IMR-90 (cell line): Measurements from ENCODE around the gene CCND1. TPM values are rescaled to one million over a fixed set of nuclear protein-coding genes. Genes with fewer than 3 reads are reported as not detected.

Experiments
- ATAC-seq: fragments of 200-7000 bp; cut with Tn5 transposase; 2 replicates; pipeline ENCODE4 v1.9.1; 2020; ENCODE audit warnings: low read depth, mild to moderate bottlenecking, moderate library complexity
- BruUV-seq: library from RNA; stranded (reverse); fragments of 400-500 nt; replicated peaks from 2 replicates; lab custom pipeline; 2021; lab: Mats Ljungman, UMichigan
- CTCF ChIA-PET: fragments of 300-600 bp; formaldehyde crosslinking; extraction: SDS; loops from one replicate; lab custom pipeline; 2021; ENCODE audit warnings: antibody characterized with exemption; lab: Yijun Ruan, JAX
- POLR2A ChIA-PET: fragments of 300-600 bp; sonication (Branson Sonifier 250); formaldehyde crosslinking; loops from one replicate; lab custom pipeline; 2022; ENCODE audit warnings: antibody characterized with exemption; ENCODE audit not compliant: unreplicated experiment; lab: Charles Lee
- DNase-seq: peaks from one replicate; pipeline ENCODE4 v3.0.0; 2013
- H2AFZ ChIP-seq: replicated peaks from 2 replicates; pipeline ENCODE3; 2013; ENCODE audit warnings: low read length, mild to moderate bottlenecking; ENCODE audit not compliant: poor library complexity
- H2AK5ac ChIP-seq: 2 replicates; pipeline ENCODE4 v1.6.1; 2013; ENCODE audit warnings: low read depth, low read length, inconsistent platforms
- H2AK9ac ChIP-seq: replicated peaks from 2 replicates; pipeline ENCODE3; 2013; ENCODE audit warnings: mild to moderate bottlenecking, low read depth, low read length, moderate library complexity; ENCODE audit not compliant: poor library complexity
- H2BK120ac ChIP-seq: 2 replicates; pipeline ENCODE4 v1.6.1; 2013; ENCODE audit warnings: low read depth, low read length, inconsistent platforms
- H2BK15ac ChIP-seq: 3 replicates; pipeline ENCODE4 v1.6.1; 2013; ENCODE audit warnings: low read depth, low read length, inconsistent platforms
- H2BK20ac ChIP-seq: 2 replicates; pipeline ENCODE4 v1.6.1; 2013; ENCODE audit warnings: low read depth, mild to moderate bottlenecking, inconsistent platforms, low read length, moderate library complexity
- H2BK5ac ChIP-seq: 2 replicates; pipeline ENCODE4 v1.6.1; 2013; ENCODE audit warnings: mild to moderate bottlenecking, low read depth, low read length, inconsistent platforms; ENCODE audit not compliant: poor library complexity, severe bottlenecking
- H3K14ac ChIP-seq: replicated peaks from 2 replicates; pipeline ENCODE4 v1.6.1; 2013; ENCODE audit warnings: low read depth, low read length, inconsistent platforms
- H3K18ac ChIP-seq: 2 replicates; pipeline ENCODE4 v1.6.1; 2013; ENCODE audit warnings: low read depth, low read length, control low read depth
- H3K23ac ChIP-seq: 2 replicates; pipeline ENCODE4 v1.6.1; 2013; ENCODE audit warnings: low read depth, low read length, inconsistent platforms
- H3K27ac ChIP-seq: 2 replicates; pipeline ENCODE4 v1.5.1; 2013; ENCODE audit warnings: mild to moderate bottlenecking, control low read depth, low read length; ENCODE audit not compliant: insufficient read depth
- H3K27me3 ChIP-seq: 2 replicates; pipeline ENCODE4 v1.6.1; 2013; ENCODE audit warnings: low read length; ENCODE audit not compliant: control insufficient read depth, insufficient read depth
- H3K36me3 ChIP-seq: 2 replicates; pipeline ENCODE4 v1.6.1; 2013; ENCODE audit warnings: low read length, mixed read lengths; ENCODE audit not compliant: control insufficient read depth, insufficient read depth
- H3K4ac ChIP-seq: 2 replicates; pipeline ENCODE4 v1.6.1; 2013; ENCODE audit warnings: low read depth, low read length, inconsistent platforms
- H3K4me1 ChIP-seq: 2 replicates; pipeline ENCODE4 v1.6.1; 2013; ENCODE audit warnings: low read length, mixed read lengths; ENCODE audit not compliant: control insufficient read depth, insufficient read depth
- H3K4me2 ChIP-seq: 2 replicates; pipeline ENCODE4 v1.6.1; 2013; ENCODE audit warnings: low read depth, mild to moderate bottlenecking, control low read depth, low read length, moderate library complexity
- H3K4me3 ChIP-seq: 2 replicates; pipeline ENCODE4 v1.5.1; 2013; ENCODE audit warnings: low read depth, mild to moderate bottlenecking, control low read depth, low read length, moderate library complexity; ENCODE audit not compliant: insufficient read depth
- H3K56ac ChIP-seq: 2 replicates; pipeline ENCODE4 v1.6.1; 2013; ENCODE audit warnings: low read length, inconsistent platforms; ENCODE audit not compliant: insufficient read depth; ENCODE audit errors: extremely low read depth
- H3K79me1 ChIP-seq, 2 experiments: 2 replicates each; pipeline ENCODE4 v1.6.1; 2013; ENCODE audit warnings: low read length in 2 of 2, inconsistent platforms in 1 of 2, low read depth in 1 of 2
- H3K9ac ChIP-seq: 2 replicates; pipeline ENCODE4 v1.6.1; 2013; ENCODE audit warnings: low read depth, low read length, control low read depth
- H3K9me1 ChIP-seq: 2 replicates; pipeline ENCODE4 v1.6.1; 2013; ENCODE audit warnings: low read length, inconsistent platforms; ENCODE audit not compliant: insufficient read depth
- H3K9me3 ChIP-seq: 2 replicates; pipeline ENCODE4 v1.6.1; 2013; ENCODE audit warnings: low read length; ENCODE audit not compliant: control insufficient read depth, insufficient read depth
- H4K20me1 ChIP-seq: 2 replicates; pipeline ENCODE4 v1.6.1; 2013; ENCODE audit warnings: low read length, inconsistent platforms; ENCODE audit not compliant: insufficient read depth
- H4K5ac ChIP-seq: 2 replicates; pipeline ENCODE4 v1.6.1; 2013; ENCODE audit warnings: mild to moderate bottlenecking, low read depth, low read length, control low read depth
- H4K8ac ChIP-seq, 2 experiments: 2 replicates each; pipeline ENCODE4 v1.6.1; 2013; ENCODE audit warnings: low read depth in 2 of 2, low read length in 2 of 2, control low read depth in 1 of 2, inconsistent platforms in 1 of 2
- H4K91ac ChIP-seq: 2 replicates; pipeline ENCODE4 v1.6.1; 2013; ENCODE audit warnings: low read depth, low read length, inconsistent platforms; ENCODE audit not compliant: insufficient read depth
- CHD1 ChIP-seq: IDR thresholded peaks from 2 replicates; pipeline ENCODE4 v1.6.1; 2012; ENCODE audit warnings: low read depth, low read length, improper control_type of control experiment
- MAFK ChIP-seq: IDR thresholded peaks from 2 replicates; pipeline ENCODE4 v1.6.1; 2012; ENCODE audit warnings: low read depth, low read length, improper control_type of control experiment
- MXI1 ChIP-seq: IDR thresholded peaks from 2 replicates; pipeline ENCODE4 v1.6.1; 2012; ENCODE audit warnings: low read depth, mild to moderate bottlenecking, low read length, moderate library complexity, borderline replicate concordance
- RAD21 ChIP-seq: IDR thresholded peaks from 2 replicates; pipeline ENCODE4 v1.6.1; 2012; ENCODE audit warnings: low read length, improper control_type of control experiment
- RFX5 ChIP-seq: IDR thresholded peaks from 2 replicates; pipeline ENCODE4 v1.8.0; 2012; ENCODE audit warnings: low read depth, mild to moderate bottlenecking, low read length, moderate library complexity
- WGBS, 2 experiments: methylation state at CpG; one replicate each; pipeline versions ENCODE4 v1.1.5 to v1.1.7; 2013; ENCODE audit warnings: missing lambda C conversion rate in 2 of 2; ENCODE audit not compliant: insufficient read length in 1 of 2; ENCODE audit errors: extremely low coverage in 2 of 2; 5-methylcytosine and 5-hydroxymethylcytosine counted together
- dilution Hi-C: fragments of 300-500 bp; cut with HindIII; formaldehyde crosslinking; loops from one replicate; pipeline ENCODE4 v1.14.3; 2018; ENCODE audit warnings: low sequenced_read_pairs; ENCODE audit not compliant: unreplicated experiment
- in situ Hi-C: fragments of 300-500 bp; cut with MboI; formaldehyde crosslinking; loops from 3 replicates; pipeline ENCODE4 v1.14.3; 2019; ENCODE audit warnings: low sequenced_read_pairs, inconsistent platforms, mixed read lengths
- intact Hi-C: fragments of 100-400 bp; cut with micrococcal nuclease; formaldehyde crosslinking; loops from 2 replicates; pipeline ENCODE4 v1.10.0; 2022
- polyA plus RNA-seq, 3 experiments: library from polyadenylated mRNA; depleted of rRNA; stranded (reverse); fragments of >200 nt; gene quantifications; 2 replicates each; pipeline ENCODE4 v1.2.3, GENCODE V29; 2012; ENCODE audit warnings: low replicate concordance in 1 of 3
- total RNA-seq: library from RNA; depleted of rRNA; stranded (reverse); fragments of >200 nt; gene quantifications from 2 replicates; pipeline ENCODE4 v1.2.3, GENCODE V29; 2012
- TF ChIP-seq, protein P1 (sequence below): conservative IDR thresholded peaks from 2 replicates; pipeline ENCODE4 v1.5.1; 2012; ENCODE audit warnings: mild to moderate bottlenecking, low read depth, low read length, improper control_type of control experiment

CCND1 gene
- total and polyA plus RNA-seq, 2 of the 4 experiments (the other 2 are of a cell fraction), result 481 to 748 TPM

DNA sequence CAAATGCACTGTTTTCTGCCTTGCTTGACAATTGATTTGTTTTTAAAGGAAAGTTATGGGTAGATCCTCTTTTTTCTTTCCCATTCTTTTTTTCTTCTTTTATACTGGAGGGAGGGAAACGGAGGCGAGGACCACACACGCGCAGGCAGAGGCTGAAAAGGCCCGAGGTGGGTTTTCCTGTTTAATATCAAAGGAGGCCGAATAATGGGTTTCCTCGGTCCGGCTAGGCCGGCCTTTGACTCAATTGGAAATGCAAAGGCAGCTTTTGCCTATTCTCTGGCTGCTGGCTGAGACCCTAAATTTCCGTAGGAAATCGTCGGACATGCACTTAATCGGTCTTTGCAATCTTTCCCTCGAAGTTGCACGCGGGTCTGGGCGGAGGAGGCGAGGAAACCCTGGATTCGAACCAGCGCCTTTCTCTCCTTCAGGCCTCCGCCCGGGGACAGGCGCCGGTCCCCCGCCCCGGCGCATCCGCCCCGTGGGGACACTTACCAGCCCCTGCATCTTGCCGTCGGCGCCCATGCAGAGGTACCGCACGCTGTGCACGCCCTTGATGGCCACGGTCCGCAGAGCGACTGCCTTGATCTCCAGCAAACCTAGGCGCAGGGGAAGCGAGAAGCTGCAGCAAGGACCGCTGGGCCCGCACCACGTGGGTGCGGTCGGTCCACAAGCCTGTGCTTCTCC is 62.0 kb downstream of the CCND1 start:
- CTCF ChIA-PET, result interaction anchor here (0.6 kb wide), 1 partner anchor 98 kb away, joined by 3 read pairs; no protein-coding TSS in a partner anchor

More for the DNA sequence above, 62.0 kb downstream of the CCND1 start:
- ATAC-seq (no peak), DNase-seq (no peak)
- intact Hi-C loops (loop anchor here (5.0 kb wide), 1 partner anchor 184 kb away; no protein-coding TSS in a partner anchor), in situ Hi-C loops (loop anchor here (10.0 kb wide), 1 partner anchor 102 kb away; no protein-coding TSS in a partner anchor), dilution Hi-C loops (no loop called here)
- no peaks in the 10 kb centered on the region for H3K79me1 ChIP-seq
- H2BK15ac ChIP-seq, result no peak overlapping the region
- no peak overlapping the region for H2AFZ ChIP-seq
- no peak overlapping the region for H3K4me3 ChIP-seq
- no peak overlapping the region for H2BK5ac ChIP-seq
- no peaks in the 10 kb centered on the region for H3K9me3 ChIP-seq
- no peak overlapping the region for H3K18ac ChIP-seq
- no peak overlapping the region for H3K9ac ChIP-seq
- H3K4me2 ChIP-seq, result no peak overlapping the region
- H3K36me3 ChIP-seq, result no peaks in the 10 kb centered on the region
- no peak overlapping the region for H4K8ac ChIP-seq
- POLR2A ChIA-PET, result no interaction called here
- no peaks in the 10 kb centered on the region for H3K9me1 ChIP-seq
- no peaks in the 10 kb centered on the region for H4K20me1 ChIP-seq
- no peak overlapping the region for H2AK9ac ChIP-seq
- H3K14ac ChIP-seq, result no peak overlapping the region
- H3K4ac ChIP-seq, result no peak overlapping the region
- no peak overlapping the region for H2AK5ac ChIP-seq
- H3K4me1 ChIP-seq, result peaks cover 2% of the 10 kb centered on the region
- H4K91ac ChIP-seq, result no peak overlapping the region
- TF ChIP-seq RFX5 (no peak), MAFK (no peak), MXI1 (no peak), CHD1 (no peak), RAD21 (no peak)
- TF ChIP-seq, protein P1, sequence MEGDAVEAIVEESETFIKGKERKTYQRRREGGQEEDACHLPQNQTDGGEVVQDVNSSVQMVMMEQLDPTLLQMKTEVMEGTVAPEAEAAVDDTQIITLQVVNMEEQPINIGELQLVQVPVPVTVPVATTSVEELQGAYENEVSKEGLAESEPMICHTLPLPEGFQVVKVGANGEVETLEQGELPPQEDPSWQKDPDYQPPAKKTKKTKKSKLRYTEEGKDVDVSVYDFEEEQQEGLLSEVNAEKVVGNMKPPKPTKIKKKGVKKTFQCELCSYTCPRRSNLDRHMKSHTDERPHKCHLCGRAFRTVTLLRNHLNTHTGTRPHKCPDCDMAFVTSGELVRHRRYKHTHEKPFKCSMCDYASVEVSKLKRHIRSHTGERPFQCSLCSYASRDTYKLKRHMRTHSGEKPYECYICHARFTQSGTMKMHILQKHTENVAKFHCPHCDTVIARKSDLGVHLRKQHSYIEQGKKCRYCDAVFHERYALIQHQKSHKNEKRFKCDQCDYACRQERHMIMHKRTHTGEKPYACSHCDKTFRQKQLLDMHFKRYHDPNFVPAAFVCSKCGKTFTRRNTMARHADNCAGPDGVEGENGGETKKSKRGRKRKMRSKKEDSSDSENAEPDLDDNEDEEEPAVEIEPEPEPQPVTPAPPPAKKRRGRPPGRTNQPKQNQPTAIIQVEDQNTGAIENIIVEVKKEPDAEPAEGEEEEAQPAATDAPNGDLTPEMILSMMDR, result no peak
- H3K56ac ChIP-seq, result no peak overlapping the region
- H3K23ac ChIP-seq, result no peak overlapping the region
- no peak overlapping the region for H3K27ac ChIP-seq
- WGBS, 2 experiments, result 13% methylated on average over 19 of the region's 45 CpGs; no CpG with 5 or more reads in 1 of the 2 experiments
- no peak overlapping the region for H4K5ac ChIP-seq
- H2BK20ac ChIP-seq, result no peak overlapping the region
- H3K27me3 ChIP-seq, result peaks cover 57% of the 10 kb centered on the region
- no TSS peak for BruUV-seq
- H2BK120ac ChIP-seq, result no peak overlapping the region
